ENCODE measurements around the gene FSHR.

Gene FSHR

DNA sequence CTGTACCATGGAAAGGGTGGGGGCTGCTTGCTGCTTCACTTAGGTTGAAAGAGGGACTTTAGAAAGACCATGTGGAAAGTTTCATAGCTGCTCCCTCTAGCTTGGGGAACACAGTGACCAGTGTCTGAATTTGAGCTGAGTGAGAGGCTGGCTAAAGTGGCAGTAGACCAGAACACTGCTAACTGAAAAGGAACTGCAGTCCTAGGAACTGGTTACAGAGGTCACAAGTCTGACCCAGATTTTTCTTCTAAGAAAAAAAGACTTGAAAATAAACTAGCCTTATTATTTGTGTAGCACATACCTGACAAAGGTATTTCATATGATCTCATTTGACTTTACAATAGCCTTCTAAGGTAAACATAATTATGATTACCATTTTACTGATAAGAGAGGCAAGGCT is 153.6 kb downstream of the FSHR start:
- no peaks in the 10 kb centered on the region for H3K4me1 ChIP-seq (ENCODE audit: control insufficient read depth, insufficient read depth, low read length)
- no peaks in the 10 kb centered on the region for H3K36me3 ChIP-seq (ENCODE audit: control insufficient read depth in 2 of 2, insufficient read depth in 2 of 2, low read length in 2 of 2)
- no peak overlapping the region for H3K4me3 ChIP-seq (ENCODE audit: low read length in 2 of 2)
- H3K9me3 ChIP-seq (ENCODE audit: control insufficient read depth in 2 of 2, low read length in 2 of 2): no peaks in the 10 kb centered on the region
- H3K27ac ChIP-seq (ENCODE audit: low read length): no peak overlapping the region
- no peak overlapping the region for H3K9ac ChIP-seq (ENCODE audit: low read length in 2 of 2)
- H3K27me3 ChIP-seq (ENCODE audit: control insufficient read depth in 1 of 2, insufficient read depth in 2 of 2, low read length in 2 of 2): no peaks in the 10 kb centered on the region

DNA sequence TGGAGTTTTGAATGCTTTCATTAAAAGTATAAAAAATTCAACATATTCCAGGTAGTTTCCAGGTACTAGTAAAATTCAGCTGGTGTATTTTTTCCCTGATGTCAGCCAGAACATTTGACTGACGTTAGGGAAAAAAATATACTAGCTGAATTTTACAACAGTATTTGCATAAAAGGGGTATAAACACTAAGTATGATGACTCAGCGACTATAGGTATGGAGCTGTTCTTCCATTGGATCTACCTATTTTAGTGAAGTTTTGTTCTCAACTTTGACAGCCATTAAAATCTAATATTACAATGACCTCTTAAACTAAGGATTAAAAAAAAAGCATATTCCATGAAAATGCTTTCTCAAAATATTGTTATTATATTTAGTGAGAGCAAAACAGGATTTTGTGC is 155.9 kb downstream of the FSHR start:
- no peaks in the 10 kb centered on the region for H3K9me3 ChIP-seq (ENCODE audit: control insufficient read depth in 2 of 2, low read length in 2 of 2)
- no peak overlapping the region for H3K9ac ChIP-seq (ENCODE audit: low read length in 2 of 2)
- no peak overlapping the region for H3K4me3 ChIP-seq (ENCODE audit: low read length in 2 of 2)
- H3K4me1 ChIP-seq (ENCODE audit: control insufficient read depth, insufficient read depth, low read length): no peaks in the 10 kb centered on the region
- no peaks in the 10 kb centered on the region for H3K36me3 ChIP-seq (ENCODE audit: control insufficient read depth in 2 of 2, insufficient read depth in 2 of 2, low read length in 2 of 2)
- no peak overlapping the region for H3K27ac ChIP-seq (ENCODE audit: low read length)
- no peaks in the 10 kb centered on the region for H3K27me3 ChIP-seq (ENCODE audit: control insufficient read depth in 1 of 2, insufficient read depth in 2 of 2, low read length in 2 of 2)

DNA sequence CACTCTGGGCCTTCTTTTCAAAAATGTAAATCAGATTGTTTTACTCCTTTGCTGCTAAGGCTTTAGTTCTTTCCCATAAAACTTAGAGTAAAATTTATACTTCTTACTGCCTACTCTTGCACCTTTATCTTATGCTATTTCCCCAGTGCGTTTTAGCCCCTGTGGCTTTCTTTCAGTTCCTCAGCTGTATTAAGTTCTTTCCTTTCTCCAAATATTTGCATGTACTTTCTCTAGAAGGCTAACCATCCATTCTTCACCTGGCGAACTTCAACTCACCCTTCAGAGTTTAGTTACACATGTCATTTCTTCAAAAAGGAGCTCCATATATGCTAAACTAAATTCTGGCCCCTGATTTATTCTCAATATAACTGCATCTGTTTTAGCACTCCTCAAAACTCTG is 160.7 kb downstream of the FSHR start:
- no peaks in the 10 kb centered on the region for H3K9me3 ChIP-seq (ENCODE audit: control insufficient read depth in 2 of 2, low read length in 2 of 2)

DNA sequence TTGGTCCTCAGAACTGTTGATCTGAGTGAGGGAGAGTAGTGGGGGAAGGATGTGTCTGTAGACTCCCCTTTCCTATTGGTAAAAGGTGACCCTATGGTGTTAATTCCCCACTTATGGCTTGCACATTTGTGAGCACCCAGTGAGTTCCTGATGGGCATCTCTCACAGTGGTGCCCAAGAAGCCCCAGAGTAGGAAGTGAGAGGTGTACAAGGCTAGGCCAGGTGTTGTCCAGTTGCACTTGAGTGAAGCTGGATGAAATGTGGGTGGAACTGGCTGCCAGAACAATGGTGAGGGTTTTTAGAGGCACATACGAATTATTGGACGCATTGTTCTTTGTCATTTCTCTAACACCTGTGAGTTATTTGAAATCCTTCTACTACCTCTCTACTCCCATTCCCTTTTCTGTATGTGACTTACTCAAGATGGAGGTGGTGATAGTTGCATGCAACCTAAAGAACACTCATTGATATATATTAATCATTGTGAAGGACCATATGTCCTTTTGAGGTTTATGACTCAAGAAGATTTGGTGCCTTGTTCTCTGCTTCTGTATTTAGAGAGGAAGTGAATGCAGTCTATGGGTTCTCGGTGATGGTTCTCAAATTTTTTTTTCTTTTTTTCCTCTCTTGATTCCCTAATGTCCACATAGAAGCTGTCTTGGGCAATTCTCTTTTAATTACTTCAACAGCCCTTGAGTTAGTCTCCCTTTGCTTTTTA is 162.7 kb downstream of the FSHR start:
- Histone ChIP-seq H3K27me3 (ENCODE audit: control insufficient read depth in 1 of 2, insufficient read depth in 2 of 2, low read length in 2 of 2) (no peaks in the 10 kb centered on the region), H3K4me1 (ENCODE audit: control insufficient read depth, insufficient read depth, low read length) (no peaks in the 10 kb centered on the region), H3K9me3 (ENCODE audit: control insufficient read depth in 2 of 2, low read length in 2 of 2) (no peaks in the 10 kb centered on the region), H3K4me3 (ENCODE audit: low read length in 2 of 2) (no peak overlapping the region), H3K27ac (ENCODE audit: low read length) (no peak overlapping the region), H3K36me3 (ENCODE audit: control insufficient read depth in 2 of 2, insufficient read depth in 2 of 2, low read length in 2 of 2) (no peaks in the 10 kb centered on the region), H3K9ac (ENCODE audit: low read length in 2 of 2) (no peak overlapping the region)

More for the DNA sequence above, 160.7 kb downstream of the FSHR start:
- Histone ChIP-seq H3K36me3 (ENCODE audit: control insufficient read depth in 2 of 2, insufficient read depth in 2 of 2, low read length in 2 of 2) (no peaks in the 10 kb centered on the region), H3K9ac (ENCODE audit: low read length in 2 of 2) (no peak overlapping the region), H3K4me3 (ENCODE audit: low read length in 2 of 2) (no peak overlapping the region), H3K27me3 (ENCODE audit: control insufficient read depth in 1 of 2, insufficient read depth in 2 of 2, low read length in 2 of 2) (no peaks in the 10 kb centered on the region), H3K4me1 (ENCODE audit: control insufficient read depth, insufficient read depth, low read length) (no peaks in the 10 kb centered on the region), H3K27ac (ENCODE audit: low read length) (no peak overlapping the region)

DNA sequence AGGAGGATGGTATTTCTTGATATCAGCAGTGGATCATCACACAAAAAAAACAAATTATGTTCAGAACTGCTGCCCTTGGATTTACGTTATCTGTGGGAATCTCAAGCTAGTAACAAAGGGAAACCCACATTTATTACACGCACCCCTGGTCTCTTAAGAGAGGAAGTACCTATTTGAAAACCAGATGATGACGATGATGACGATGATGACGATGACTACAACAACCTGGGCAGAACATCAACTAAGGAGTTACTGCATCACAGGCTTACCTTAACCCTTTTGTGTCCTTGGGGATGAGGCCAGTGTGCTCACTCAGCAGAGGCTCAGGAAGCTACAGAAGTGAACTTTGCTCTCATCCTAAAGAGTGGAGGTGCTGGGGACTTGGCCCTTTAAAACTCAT is 169.4 kb downstream of the FSHR start:
- Histone ChIP-seq H3K4me3 (ENCODE audit: low read length in 2 of 2) (no peak overlapping the region), H3K9me3 (ENCODE audit: control insufficient read depth in 2 of 2, low read length in 2 of 2) (no peaks in the 10 kb centered on the region), H3K27me3 (ENCODE audit: control insufficient read depth in 1 of 2, insufficient read depth in 2 of 2, low read length in 2 of 2) (no peaks in the 10 kb centered on the region), H3K27ac (ENCODE audit: low read length) (no peak overlapping the region), H3K36me3 (ENCODE audit: control insufficient read depth in 2 of 2, insufficient read depth in 2 of 2, low read length in 2 of 2) (no peaks in the 10 kb centered on the region), H3K9ac (ENCODE audit: low read length in 2 of 2) (no peak overlapping the region), H3K4me1 (ENCODE audit: control insufficient read depth, insufficient read depth, low read length) (no peaks in the 10 kb centered on the region)

DNA sequence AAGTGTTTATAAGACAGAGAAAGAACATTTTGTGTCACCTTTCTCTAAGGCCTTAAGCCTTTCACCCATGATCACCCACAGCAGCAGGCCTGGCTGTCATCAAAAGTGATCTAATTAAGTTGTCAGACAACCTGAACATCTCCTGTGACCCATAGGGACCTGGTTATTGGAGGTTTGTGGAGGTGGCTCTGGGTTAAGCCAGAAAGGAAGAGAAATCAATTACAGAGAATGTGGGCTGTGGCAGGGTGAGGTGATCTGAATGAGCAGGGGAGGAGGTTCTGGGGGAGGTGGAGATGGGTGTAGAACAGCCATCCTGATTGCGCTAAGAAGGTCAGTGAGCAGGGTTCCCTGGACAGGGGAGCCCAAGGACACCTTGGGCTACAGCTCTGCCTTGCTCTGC is 170.8 kb downstream of the FSHR start:
- Histone ChIP-seq H3K27me3 (ENCODE audit: control insufficient read depth in 1 of 2, insufficient read depth in 2 of 2, low read length in 2 of 2) (no peaks in the 10 kb centered on the region), H3K4me1 (ENCODE audit: control insufficient read depth, insufficient read depth, low read length) (no peaks in the 10 kb centered on the region)

DNA sequence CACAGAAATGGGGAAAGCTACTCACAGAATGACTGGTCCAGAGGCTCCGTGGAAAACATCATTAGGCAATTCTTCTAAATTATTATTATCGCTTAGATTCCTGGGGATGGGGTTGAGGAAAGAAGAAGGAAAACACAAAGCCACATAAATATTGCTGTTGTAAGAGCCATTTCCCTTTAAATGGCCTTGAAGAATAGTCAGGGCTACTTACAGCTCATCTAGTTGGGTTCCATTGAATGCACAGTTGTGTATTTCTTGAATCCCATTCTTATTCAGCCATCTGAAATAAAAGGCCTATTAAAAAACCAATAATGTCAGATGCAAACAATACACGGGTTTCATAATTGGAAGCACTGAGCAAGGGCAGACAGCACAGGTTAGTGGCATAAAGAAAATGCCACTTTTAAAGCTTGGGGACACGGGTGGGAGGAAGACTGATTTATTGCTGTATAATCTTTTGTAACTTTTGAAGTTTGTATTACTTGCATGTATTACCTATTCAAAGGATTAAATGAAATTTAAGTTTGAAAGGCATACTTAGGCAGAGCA is 171.4 kb downstream of the FSHR start:
- H3K4me3 ChIP-seq (ENCODE audit: low read length in 2 of 2): no peak overlapping the region
- H3K9ac ChIP-seq (ENCODE audit: low read length in 2 of 2): no peak overlapping the region
- no peaks in the 10 kb centered on the region for H3K27me3 ChIP-seq (ENCODE audit: control insufficient read depth in 1 of 2, insufficient read depth in 2 of 2, low read length in 2 of 2)
- no peaks in the 10 kb centered on the region for H3K4me1 ChIP-seq (ENCODE audit: control insufficient read depth, insufficient read depth, low read length)
- H3K36me3 ChIP-seq (ENCODE audit: control insufficient read depth in 2 of 2, insufficient read depth in 2 of 2, low read length in 2 of 2): no peaks in the 10 kb centered on the region
- no peaks in the 10 kb centered on the region for H3K9me3 ChIP-seq (ENCODE audit: control insufficient read depth in 2 of 2, low read length in 2 of 2)
- H3K27ac ChIP-seq (ENCODE audit: low read length): no peak overlapping the region

More for the DNA sequence above, 170.8 kb downstream of the FSHR start:
- Histone ChIP-seq H3K9ac (ENCODE audit: low read length in 2 of 2) (no peak overlapping the region), H3K4me3 (ENCODE audit: low read length in 2 of 2) (no peak overlapping the region), H3K27ac (ENCODE audit: low read length) (no peak overlapping the region), H3K9me3 (ENCODE audit: control insufficient read depth in 2 of 2, low read length in 2 of 2) (no peaks in the 10 kb centered on the region), H3K36me3 (ENCODE audit: control insufficient read depth in 2 of 2, insufficient read depth in 2 of 2, low read length in 2 of 2) (no peaks in the 10 kb centered on the region)

DNA sequence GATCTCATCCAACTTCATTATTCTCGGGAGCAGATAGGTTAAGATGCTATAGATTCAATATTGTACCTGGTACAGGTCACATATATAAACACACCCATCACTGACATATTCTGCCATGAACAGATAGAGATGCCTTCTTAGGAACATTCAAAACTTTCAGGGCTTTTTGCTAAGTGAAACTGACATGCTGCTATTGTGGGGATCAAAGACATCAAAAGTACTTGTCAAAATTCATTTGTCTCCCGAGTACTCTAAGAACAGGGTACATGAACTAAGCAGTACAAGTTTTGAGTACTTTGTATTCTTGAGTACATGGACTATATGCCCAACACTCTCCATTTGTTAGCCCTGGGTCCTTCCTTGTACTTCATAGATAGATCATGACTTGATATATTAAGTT is 173.5 kb downstream of the FSHR start:
- H3K4me3 ChIP-seq (ENCODE audit: low read length in 2 of 2): no peak overlapping the region
- no peaks in the 10 kb centered on the region for H3K36me3 ChIP-seq (ENCODE audit: control insufficient read depth in 2 of 2, insufficient read depth in 2 of 2, low read length in 2 of 2)
- no peaks in the 10 kb centered on the region for H3K4me1 ChIP-seq (ENCODE audit: control insufficient read depth, insufficient read depth, low read length)
- no peak overlapping the region for H3K9ac ChIP-seq (ENCODE audit: low read length in 2 of 2)
- no peaks in the 10 kb centered on the region for H3K9me3 ChIP-seq (ENCODE audit: control insufficient read depth in 2 of 2, low read length in 2 of 2)
- no peak overlapping the region for H3K27ac ChIP-seq (ENCODE audit: low read length)
- no peaks in the 10 kb centered on the region for H3K27me3 ChIP-seq (ENCODE audit: control insufficient read depth in 1 of 2, insufficient read depth in 2 of 2, low read length in 2 of 2)

DNA sequence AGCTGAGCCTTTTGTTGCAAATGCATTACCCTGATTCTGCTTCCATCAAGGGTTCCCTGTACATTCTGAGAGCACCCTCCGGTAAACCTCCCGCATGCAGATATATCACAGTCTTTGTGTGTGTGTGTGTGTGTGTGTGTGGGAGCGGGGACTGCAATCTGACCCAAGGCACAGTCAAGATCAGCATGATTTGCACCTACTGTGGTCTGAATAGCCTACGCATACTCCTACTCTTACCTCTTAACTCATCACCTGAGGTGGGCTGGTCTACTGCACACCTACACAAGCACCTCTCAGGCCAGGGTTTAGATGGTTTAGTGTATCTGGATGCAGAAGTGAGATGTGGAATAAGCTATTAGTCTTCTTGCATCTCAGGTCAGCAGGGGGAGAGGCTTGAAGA is 174.6 kb downstream of the FSHR start:
- Histone ChIP-seq H3K27ac (ENCODE audit: low read length) (no peak overlapping the region), H3K36me3 (ENCODE audit: control insufficient read depth in 2 of 2, insufficient read depth in 2 of 2, low read length in 2 of 2) (no peaks in the 10 kb centered on the region), H3K27me3 (ENCODE audit: control insufficient read depth in 1 of 2, insufficient read depth in 2 of 2, low read length in 2 of 2) (no peaks in the 10 kb centered on the region)

DNA sequence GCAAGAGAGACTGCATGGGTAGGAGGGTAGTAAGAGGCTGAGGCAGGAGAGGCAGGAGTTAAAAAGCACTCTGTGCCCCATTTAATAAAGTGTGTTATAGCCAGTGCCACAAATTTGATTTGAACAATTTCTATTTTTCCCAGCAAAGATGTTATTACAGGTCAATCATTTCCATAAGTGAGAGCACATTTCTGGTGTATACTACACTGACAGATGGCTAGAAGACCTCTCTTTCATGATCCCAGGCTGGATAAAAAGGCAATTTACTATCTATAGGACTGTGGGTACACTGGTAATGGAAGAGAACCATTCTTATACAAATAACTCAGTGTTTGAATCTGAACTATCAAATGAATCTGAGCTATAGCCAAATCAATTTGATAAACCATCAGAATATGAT is 176.2 kb downstream of the FSHR start:
- Histone ChIP-seq H3K4me1 (ENCODE audit: control insufficient read depth, insufficient read depth, low read length) (no peaks in the 10 kb centered on the region), H3K4me3 (ENCODE audit: low read length in 2 of 2) (no peak overlapping the region), H3K9ac (ENCODE audit: low read length in 2 of 2) (no peak overlapping the region), H3K27me3 (ENCODE audit: control insufficient read depth in 1 of 2, insufficient read depth in 2 of 2, low read length in 2 of 2) (no peaks in the 10 kb centered on the region), H3K36me3 (ENCODE audit: control insufficient read depth in 2 of 2, insufficient read depth in 2 of 2, low read length in 2 of 2) (no peaks in the 10 kb centered on the region), H3K9me3 (ENCODE audit: control insufficient read depth in 2 of 2, low read length in 2 of 2) (no peaks in the 10 kb centered on the region), H3K27ac (ENCODE audit: low read length) (no peak overlapping the region)

More for the DNA sequence above, 174.6 kb downstream of the FSHR start:
- Histone ChIP-seq H3K4me1 (ENCODE audit: control insufficient read depth, insufficient read depth, low read length) (no peaks in the 10 kb centered on the region), H3K9ac (ENCODE audit: low read length in 2 of 2) (no peak overlapping the region), H3K9me3 (ENCODE audit: control insufficient read depth in 2 of 2, low read length in 2 of 2) (no peaks in the 10 kb centered on the region), H3K4me3 (ENCODE audit: low read length in 2 of 2) (no peak overlapping the region)

DNA sequence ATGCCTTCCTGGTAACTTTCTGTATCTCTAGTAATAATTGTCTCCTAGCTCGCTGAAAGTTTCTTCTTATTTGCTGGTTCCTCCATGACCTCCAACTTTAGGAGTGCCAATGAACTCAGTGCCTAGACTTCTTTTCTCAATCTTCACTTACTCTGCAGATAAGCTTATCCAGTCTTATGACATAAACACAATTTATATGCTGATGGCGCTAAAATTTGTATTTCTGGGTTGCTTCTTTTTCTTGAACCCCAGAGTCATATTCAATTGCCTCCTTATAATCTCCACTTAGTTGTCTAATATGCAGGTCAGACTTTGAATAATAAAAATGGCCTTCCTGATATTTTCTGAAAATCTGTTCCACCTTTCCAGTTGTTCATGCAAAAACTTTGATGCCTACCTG is 182.5 kb downstream of the FSHR start:
- H3K36me3 ChIP-seq (ENCODE audit: control insufficient read depth in 2 of 2, insufficient read depth in 2 of 2, low read length in 2 of 2): no peaks in the 10 kb centered on the region
- H3K4me3 ChIP-seq (ENCODE audit: low read length in 2 of 2): no peak overlapping the region
- H3K9me3 ChIP-seq (ENCODE audit: control insufficient read depth in 2 of 2, low read length in 2 of 2): no peaks in the 10 kb centered on the region
- H3K9ac ChIP-seq (ENCODE audit: low read length in 2 of 2): no peak overlapping the region
- H3K4me1 ChIP-seq (ENCODE audit: control insufficient read depth, insufficient read depth, low read length): no peaks in the 10 kb centered on the region
- H3K27me3 ChIP-seq (ENCODE audit: control insufficient read depth in 1 of 2, insufficient read depth in 2 of 2, low read length in 2 of 2): no peaks in the 10 kb centered on the region
- no peak overlapping the region for H3K27ac ChIP-seq (ENCODE audit: low read length)
